GM04503 (cell line): ENCODE measurements around the gene TWIST2.

Experiments
- DNase-seq: peaks from one replicate; pipeline ENCODE4 v3.0.0-alpha.2; 2012; ENCODE audit warnings: low read depth

Gene TWIST2

GRCh38 chr2:238856713-238857567 lies 9.1 kb downstream of the TWIST2 start:
- DNase-seq: no peak

DNA sequence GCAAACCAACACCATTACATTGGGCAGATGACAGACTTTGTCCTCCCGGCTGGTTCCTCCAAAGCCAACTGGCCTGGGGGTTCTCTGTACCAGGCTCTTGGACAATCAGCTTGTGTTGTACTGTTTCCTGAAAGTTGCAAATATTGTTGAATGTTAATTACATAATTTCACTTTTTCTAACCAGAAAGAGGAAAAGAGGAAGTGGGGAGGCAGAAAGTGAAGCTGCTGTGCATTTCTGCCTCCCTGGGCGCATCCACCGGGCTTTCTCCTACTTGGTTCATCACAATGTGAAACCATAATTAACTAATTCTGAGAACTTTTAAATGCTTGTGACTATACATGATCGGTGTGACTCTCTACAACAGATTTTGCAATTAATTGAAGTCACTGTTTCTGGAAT lies 10.1 kb downstream of the TWIST2 start:
- no peak for DNase-seq

DNA sequence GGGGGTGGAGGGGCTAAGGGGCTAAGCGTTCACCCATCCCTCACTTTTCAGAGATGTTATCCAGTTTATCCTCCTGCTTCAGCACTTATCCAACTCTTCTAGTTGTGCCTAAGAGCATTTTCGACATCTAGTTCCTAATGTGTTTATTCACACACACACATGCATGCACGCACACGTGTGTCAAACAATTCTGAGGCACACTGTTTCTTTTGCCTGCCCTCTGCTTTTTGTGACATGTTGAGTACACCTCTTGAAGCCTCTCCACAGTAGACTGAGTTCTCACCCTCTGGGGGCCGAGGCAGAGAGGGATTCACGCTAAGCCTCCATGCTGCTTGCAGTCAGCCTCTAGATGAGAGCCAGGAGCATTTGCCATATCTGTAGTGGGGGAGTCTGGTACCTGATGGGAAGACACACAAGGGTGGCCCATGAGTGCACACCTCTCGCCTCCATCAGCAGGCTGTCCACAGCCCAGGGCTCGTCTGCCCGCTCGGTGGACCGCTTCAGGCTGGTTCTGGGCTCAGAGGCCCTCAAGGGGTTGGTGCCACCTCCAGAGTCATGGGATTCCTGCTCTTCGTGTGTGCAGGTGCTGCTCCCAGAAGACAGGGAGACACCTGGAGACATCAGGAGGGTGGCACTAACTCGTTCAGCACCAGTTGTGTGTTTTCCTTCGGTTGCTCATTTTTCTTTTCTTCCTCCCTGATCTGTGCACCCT lies 11.9 kb downstream of the TWIST2 start:
- no peak for DNase-seq

- no peak for DNase-seq
These were observed 13.3 kb downstream of the TWIST2 start for GRCh38 chr2:238861013-238861730.

DNA sequence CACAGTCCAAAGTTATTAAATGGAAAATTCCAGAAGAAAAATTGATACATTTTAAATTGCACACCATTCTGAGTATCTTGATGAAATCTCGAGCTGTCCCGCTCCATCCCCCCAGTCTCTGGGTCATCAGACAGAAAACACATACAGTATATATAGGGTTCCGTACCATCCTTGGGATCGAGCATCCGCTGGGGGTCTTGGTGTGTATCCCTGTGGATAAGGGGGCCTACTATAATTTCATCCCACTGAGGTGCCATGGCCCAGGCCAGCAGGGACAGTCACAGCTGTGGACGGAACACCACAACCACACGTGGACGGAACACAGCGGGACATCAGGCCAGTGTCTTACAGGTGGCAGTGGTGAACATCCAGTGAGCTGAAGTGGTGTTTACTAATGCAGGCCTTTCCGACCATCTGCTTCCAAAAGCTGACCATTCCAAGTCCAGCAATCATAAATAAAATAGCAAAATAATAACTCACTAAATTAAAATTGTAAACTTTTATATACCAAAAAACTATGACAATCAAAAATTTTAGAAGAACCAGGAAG lies 14.0 kb downstream of the TWIST2 start:
- DNase-seq: no peak

- DNase-seq: no peak
These were observed 14.8 kb downstream of the TWIST2 start for GRCh38 chr2:238862701-238863100.

- DNase-seq: no peak
These were observed 15.3 kb downstream of the TWIST2 start for GRCh38 chr2:238863231-238863630.

GRCh38 chr2:238863749-238864206 lies 15.9 kb downstream of the TWIST2 start:
- DNase-seq: no peak

- DNase-seq: peak; percentile 98
These were observed 16.5 kb downstream of the TWIST2 start for GRCh38 chr2:238864207-238865014.

- DNase-seq: no peak
These were observed 17.3 kb downstream of the TWIST2 start for GRCh38 chr2:238865015-238865719.

DNA sequence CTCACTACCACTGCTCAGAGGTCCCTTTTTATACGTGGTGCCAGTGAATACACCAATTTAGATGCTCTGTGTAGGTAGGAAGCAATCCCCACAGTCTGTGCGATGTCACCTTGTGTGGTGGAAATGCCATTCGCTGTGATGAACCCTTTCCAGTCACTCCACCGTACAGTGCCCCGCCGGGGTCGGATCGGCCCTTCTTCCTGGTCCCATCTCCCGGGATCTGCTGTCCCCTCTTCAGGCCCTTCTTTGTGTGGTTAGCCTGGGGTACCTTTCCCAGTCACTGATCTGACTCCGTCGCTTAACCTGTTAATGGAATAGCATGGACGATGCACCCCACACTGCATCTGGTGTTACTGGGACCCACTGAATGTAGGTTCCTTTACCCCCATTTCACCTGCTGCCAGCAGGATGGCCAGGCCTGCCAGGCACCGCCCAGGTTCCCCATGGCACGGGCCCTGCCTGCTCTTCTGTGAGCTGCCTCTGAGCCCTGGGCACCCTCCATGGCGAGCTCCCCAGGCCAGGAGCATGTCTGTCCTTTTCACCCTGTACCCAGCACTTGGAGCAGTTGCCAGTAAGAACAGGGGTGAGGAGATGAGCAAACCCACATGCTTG lies 18.0 kb downstream of the TWIST2 start:
- DNase-seq: no peak

- DNase-seq: no peak
These were observed 18.9 kb downstream of the TWIST2 start for GRCh38 chr2:238866656-238867277.

DNA sequence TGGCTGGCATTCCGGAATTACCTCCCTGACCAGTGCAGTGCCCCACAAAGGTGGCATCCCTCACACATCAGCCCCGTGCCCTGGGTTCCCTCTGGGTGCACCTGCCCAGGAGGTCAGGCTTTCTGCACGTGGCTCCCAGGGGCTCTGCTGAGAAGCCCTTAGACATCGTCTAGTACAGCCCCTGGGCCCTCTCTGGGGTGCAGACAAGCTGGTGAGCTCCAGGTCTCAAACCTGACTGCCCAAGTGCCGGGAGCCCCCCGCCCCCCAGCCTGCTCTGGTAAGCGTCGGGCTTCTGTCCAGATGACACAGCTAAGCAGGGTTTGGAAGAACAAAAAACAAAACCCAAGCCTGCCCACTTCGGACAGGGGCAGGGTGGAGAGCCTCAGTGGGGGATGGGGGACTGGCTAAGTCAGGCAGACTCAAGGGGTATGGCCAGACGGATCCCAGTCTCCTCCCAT lies 20.2 kb downstream of the TWIST2 start:
- no peak for DNase-seq

DNA sequence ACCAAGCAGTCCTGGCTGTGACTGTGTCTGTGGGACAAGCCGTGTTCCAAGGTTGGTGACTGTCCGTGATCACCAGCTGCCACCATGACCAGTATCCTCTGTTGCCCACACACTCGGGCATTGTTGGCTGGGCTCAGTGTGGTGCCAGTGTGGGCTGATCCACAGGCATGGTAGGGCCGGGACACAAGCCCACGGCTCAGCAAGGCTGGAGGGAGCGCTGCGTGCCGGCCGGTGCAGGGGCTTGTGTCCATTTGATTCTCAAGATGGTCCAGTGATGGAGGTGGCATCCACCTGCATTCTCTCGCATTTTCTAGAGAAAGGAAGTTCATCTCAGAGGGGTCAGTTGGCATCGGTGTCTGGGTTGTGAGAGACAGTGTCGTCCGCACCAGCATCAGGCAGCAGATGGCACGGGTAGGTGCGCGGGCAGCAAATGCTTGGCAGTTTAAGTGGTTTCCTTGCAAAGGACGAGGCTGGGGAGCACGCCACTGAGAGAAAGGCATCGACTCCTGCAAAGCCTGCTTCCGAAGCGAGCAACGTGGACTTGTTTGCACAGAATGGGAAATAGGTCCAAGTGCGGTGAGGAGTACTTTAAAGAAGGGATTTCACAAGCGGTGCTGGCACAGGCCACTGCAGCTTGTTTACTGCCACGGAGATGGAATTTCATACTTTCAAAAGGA lies 20.9 kb downstream of the TWIST2 start:
- peak; percentile 85 for DNase-seq

DNA sequence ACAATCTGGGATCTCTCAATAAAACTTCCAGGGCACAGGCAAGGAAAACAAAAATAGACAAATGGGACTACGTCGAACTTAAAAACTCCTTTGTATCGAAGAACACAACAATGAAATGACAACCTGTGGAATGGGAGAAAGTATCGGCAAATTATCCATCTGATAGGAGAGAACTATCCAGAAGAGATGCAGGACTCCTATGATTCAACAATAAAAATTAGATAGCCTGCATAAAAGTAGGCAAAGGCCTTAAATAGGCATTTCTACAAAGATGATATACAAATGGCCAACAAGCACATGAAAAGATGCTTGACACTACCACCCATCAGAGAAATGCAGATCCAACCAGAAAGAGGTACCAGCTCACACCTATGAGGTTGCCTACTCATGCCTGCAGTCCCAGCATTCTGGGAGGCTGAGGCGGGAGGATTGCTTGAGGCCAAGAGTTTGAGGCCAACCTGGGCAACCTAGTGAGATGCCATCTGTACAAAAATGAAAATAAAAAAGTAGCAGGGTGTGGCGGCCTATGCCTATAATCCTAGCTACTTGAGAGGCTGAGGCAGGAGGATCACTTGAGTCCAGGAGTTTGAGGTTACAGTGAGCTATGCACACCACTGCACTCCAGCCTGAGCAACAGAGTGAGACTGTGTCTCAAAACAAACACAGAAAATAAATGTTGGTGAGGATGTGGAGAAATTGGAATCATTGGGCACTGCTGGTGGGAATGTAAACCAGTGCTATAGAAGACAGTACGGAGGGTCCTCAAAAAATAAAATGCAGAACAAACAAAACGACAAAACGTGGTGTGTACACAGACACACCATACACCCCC lies 21.6 kb downstream of the TWIST2 start:
- DNase-seq: no peak

DNA sequence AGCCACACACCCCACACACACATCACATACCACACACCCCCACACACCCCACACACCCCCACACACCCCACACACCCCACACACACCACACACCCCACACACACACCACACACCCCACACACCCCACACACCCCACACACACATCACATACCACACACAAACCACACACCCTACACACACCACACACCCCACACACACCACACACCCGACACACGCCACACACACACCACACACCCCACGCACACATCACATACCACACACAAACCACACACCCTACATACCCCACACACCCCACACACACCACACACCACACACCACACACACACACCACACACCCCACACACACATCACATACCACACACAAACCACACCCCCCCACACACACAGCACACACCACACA lies 22.4 kb downstream of the TWIST2 start:
- DNase-seq: no peak

GRCh38 chr2:238872026-238872425 lies 24.1 kb downstream of the TWIST2 start:
- DNase-seq: no peak

DNA sequence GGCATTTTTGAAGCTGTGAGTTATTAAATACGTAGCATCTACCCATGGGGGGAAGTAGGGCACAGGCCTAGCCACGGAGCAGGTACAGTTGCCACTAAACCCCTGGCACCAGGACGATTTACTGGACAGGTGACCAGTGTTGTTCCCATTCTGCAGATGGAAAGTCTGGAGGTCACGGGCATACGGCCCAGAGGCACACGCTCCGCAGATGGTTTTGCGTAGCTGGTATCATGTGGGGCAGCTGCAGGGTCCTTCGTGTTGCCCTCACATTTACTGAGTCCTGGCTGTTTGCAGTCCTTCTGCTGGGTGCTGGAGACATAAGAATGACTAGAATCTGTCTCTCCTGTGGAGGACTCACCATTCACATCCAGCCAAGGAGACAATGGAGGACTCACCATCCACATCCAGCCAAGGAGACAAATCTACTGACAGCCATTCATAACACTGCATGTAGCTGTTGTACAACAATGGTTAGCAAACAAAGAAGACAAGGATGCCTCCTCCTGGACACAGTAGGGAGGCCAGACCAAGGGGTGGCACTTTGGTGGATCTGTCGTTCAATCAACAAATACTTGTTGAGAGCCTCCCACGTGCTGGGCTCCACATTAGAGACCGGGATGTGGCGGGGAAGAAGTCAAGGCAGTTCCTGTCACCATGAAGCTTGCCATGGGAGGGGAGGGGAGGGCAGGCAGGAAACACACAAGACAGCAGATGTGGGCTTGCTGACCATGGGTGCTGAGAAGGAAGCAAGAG lies 24.9 kb downstream of the TWIST2 start:
- DNase-seq: no peak
